PC-3 (cell line): ENCODE data around the gene ENPP3. TPM values are rescaled to one million over a fixed set of nuclear protein-coding genes. Genes with fewer than 3 reads are reported as not detected.

Experiments
- ATAC-seq: fragments of 200-7000 bp; cut with Tn5 transposase; 2 replicates; pipeline ENCODE4 v1.9.1; 2020; ENCODE audit warnings: mild to moderate bottlenecking, moderate library complexity
- BruUV-seq: library from RNA; stranded (reverse); fragments of 400-500 nt; replicated peaks from 2 replicates; lab custom pipeline; 2021; lab: Mats Ljungman, UMichigan
- CTCF ChIA-PET: fragments of 300-600 bp; sonication (Branson Sonifier 250); formaldehyde crosslinking; loops from one replicate; lab custom pipeline; 2022; ENCODE audit warnings: antibody characterized with exemption; lab: Charles Lee
- POLR2A ChIA-PET: fragments of 300-600 bp; sonication (Branson Sonifier 250); formaldehyde crosslinking; loops from one replicate; lab custom pipeline; 2022; ENCODE audit warnings: antibody characterized with exemption; ENCODE audit not compliant: unreplicated experiment; lab: Charles Lee
- DNase-seq: peaks from one replicate; pipeline ENCODE4 v3.0.0-alpha.2; 2015
- H2AFZ ChIP-seq: fragments of 300-600 bp; sonication (generic); 2 replicates; pipeline ENCODE4 v1.6.0; 2016; ENCODE audit warnings: antibody characterized with exemption, low read length
- H3F3A ChIP-seq: fragments of 300-600 bp; sonication (generic); one replicate; pipeline ENCODE4 v1.6.0; 2017; ENCODE audit warnings: antibody characterized with exemption, low read length, control low read depth, mild to moderate bottlenecking; ENCODE audit not compliant: unreplicated experiment
- H3K27ac ChIP-seq: fragments of 300-600 bp; sonication (generic); 2 replicates; pipeline ENCODE4 v1.5.1; 2016; ENCODE audit warnings: mild to moderate bottlenecking, low read length
- H3K27me3 ChIP-seq: fragments of 300-600 bp; sonication (generic); 2 replicates; pipeline ENCODE4 v1.6.1; 2016; ENCODE audit warnings: low read length, mixed read lengths
- H3K36me3 ChIP-seq: fragments of 300-600 bp; sonication (generic); 2 replicates; pipeline ENCODE4 v1.6.1; 2016; ENCODE audit warnings: low read depth, mixed run types, low read length, mixed read lengths
- H3K4me1 ChIP-seq: fragments of 300-600 bp; sonication (generic); 2 replicates; pipeline ENCODE4 v1.5.1; 2016; ENCODE audit warnings: low read length; ENCODE audit not compliant: insufficient read depth
- H3K4me2 ChIP-seq: fragments of 300-600 bp; sonication (generic); 2 replicates; pipeline ENCODE4 v1.6.0; 2016; ENCODE audit warnings: low read length
- H3K4me3 ChIP-seq: fragments of 300-600 bp; sonication (generic); 2 replicates; pipeline ENCODE4 v1.5.1; 2016; ENCODE audit warnings: mild to moderate bottlenecking, low read length, mixed read lengths
- H3K79me2 ChIP-seq: fragments of 300-600 bp; sonication (generic); 2 replicates; pipeline ENCODE4 v1.6.1; 2017; ENCODE audit warnings: low read length, mixed read lengths
- H3K9ac ChIP-seq: fragments of 300-600 bp; sonication (generic); 2 replicates; pipeline ENCODE4 v1.6.0; 2016; ENCODE audit warnings: mild to moderate bottlenecking, low read length
- H3K9me2 ChIP-seq: fragments of 300-600 bp; sonication (generic); replicated peaks from 2 replicates; pipeline ENCODE4 v1.6.1; 2016; ENCODE audit warnings: mixed run types, low read length, mixed read lengths
- H3K9me3 ChIP-seq: fragments of 300-600 bp; sonication (generic); 2 replicates; pipeline ENCODE4 v1.6.1; 2016; ENCODE audit warnings: low read length, mixed read lengths
- H4K20me1 ChIP-seq: fragments of 300-600 bp; sonication (generic); 2 replicates; pipeline ENCODE4 v1.6.1; 2016; ENCODE audit warnings: low read length, mixed read lengths
- CTCF ChIP-seq: fragments of 300-600 bp; sonication (generic); conservative IDR thresholded peaks from 2 replicates; pipeline ENCODE4 v1.5.1; 2017; ENCODE audit warnings: antibody characterized with exemption, low read depth, mild to moderate bottlenecking, low read length
- EZH2 ChIP-seq: fragments of 300-600 bp; sonication (generic); IDR thresholded peaks from one replicate; pipeline ENCODE4 v1.6.1; 2017; ENCODE audit warnings: antibody characterized with exemption, mild to moderate bottlenecking, low read length; ENCODE audit not compliant: unreplicated experiment
- EZH2phosphoT487 ChIP-seq: fragments of 300-600 bp; sonication (generic); IDR thresholded peaks from 2 replicates; pipeline ENCODE4 v1.6.1; 2018; ENCODE audit warnings: mild to moderate bottlenecking, antibody characterized with exemption, low read length, borderline replicate concordance
- intact Hi-C: fragments of 100-400 bp; cut with micrococcal nuclease; formaldehyde crosslinking; loops from 2 replicates; pipeline ENCODE4 v1.9.0; 2023
- total RNA-seq: library from RNA; depleted of rRNA; stranded (reverse); fragments of >200 nt; gene quantifications from 2 replicates; pipeline ENCODE4 v1.2.3, GENCODE V29; 2014

Gene ENPP3
- total RNA-seq, 1 experiment from 2014 or later = 0.18 TPM

- POLR2A ChIA-PET = interaction anchor here (0.6 kb wide), 1 partner anchor 306 kb away, joined by 5 read pairs; no protein-coding TSS in a partner anchor
- no peaks in the 10 kb centered on the region for H3K36me3 ChIP-seq
- no peak overlapping the region for H3K27ac ChIP-seq
- H3K27me3 ChIP-seq = no peaks in the 10 kb centered on the region
- H3K79me2 ChIP-seq = no peaks in the 10 kb centered on the region
- no peak for ATAC-seq
- H2AFZ ChIP-seq = no peak overlapping the region
- H4K20me1 ChIP-seq = no peaks in the 10 kb centered on the region
- H3K4me3 ChIP-seq = no peak overlapping the region
- H3K9me2 ChIP-seq = no peaks in the 10 kb centered on the region
- H3F3A ChIP-seq = no peaks in the 10 kb centered on the region
- H3K9ac ChIP-seq = no peak overlapping the region
- BruUV-seq = no TSS peak
- H3K4me1 ChIP-seq = no peaks in the 10 kb centered on the region; the same call in 1 of the 2 replicates
- H3K4me2 ChIP-seq = no peak overlapping the region
- CTCF ChIA-PET = no interaction called here
- intact Hi-C loops = no loop called here
- no peak for DNase-seq
- no peaks in the 10 kb centered on the region for H3K9me3 ChIP-seq
- no peak for TF ChIP-seq EZH2
- no peak for TF ChIP-seq EZH2phosphoT487
- TF ChIP-seq CTCF = no peak
Measured at GRCh38 chr6:131766631-131767030, 129.5 kb downstream of the ENPP3 start.

GRCh38 chr6:131768964-131769363, 131.9 kb downstream of the ENPP3 start:
- Histone ChIP-seq H3F3A (no peaks in the 10 kb centered on the region), H3K27ac (no peak overlapping the region), H3K4me1 (no peaks in the 10 kb centered on the region), H3K4me2 (no peak overlapping the region), H3K36me3 (no peaks in the 10 kb centered on the region), H3K9me3 (no peaks in the 10 kb centered on the region), H3K9ac (no peak overlapping the region), H4K20me1 (no peaks in the 10 kb centered on the region), H3K9me2 (no peaks in the 10 kb centered on the region), H2AFZ (no peak overlapping the region), H3K79me2 (no peaks in the 10 kb centered on the region), H3K4me3 (no peak overlapping the region), H3K27me3 (no peaks in the 10 kb centered on the region)
- intact Hi-C loops = no loop called here
- ATAC-seq (no peak), DNase-seq (no peak)
- POLR2A ChIA-PET = interaction anchor here (0.7 kb wide), 1 partner anchor 114 kb away, joined by 3 read pairs; no protein-coding TSS in a partner anchor
- BruUV-seq = no TSS peak
- TF ChIP-seq EZH2 (no peak), EZH2phosphoT487 (no peak), CTCF (no peak)
- CTCF ChIA-PET = no interaction called here

GRCh38 chr6:131769385-131770141, 132.5 kb downstream of the ENPP3 start:
- intact Hi-C loops = no loop called here
- TF ChIP-seq CTCF (no peak), EZH2phosphoT487 (no peak), EZH2 (no peak)
- Histone ChIP-seq H3K4me1 (no peaks in the 10 kb centered on the region), H3K4me3 (no peak overlapping the region), H2AFZ (no peak overlapping the region), H3K9me2 (no peaks in the 10 kb centered on the region), H3K79me2 (no peaks in the 10 kb centered on the region), H3K27me3 (no peaks in the 10 kb centered on the region), H4K20me1 (no peaks in the 10 kb centered on the region), H3K27ac (no peak overlapping the region), H3F3A (no peaks in the 10 kb centered on the region), H3K4me2 (no peak overlapping the region), H3K9me3 (no peaks in the 10 kb centered on the region), H3K36me3 (no peaks in the 10 kb centered on the region), H3K9ac (no peak overlapping the region)
- ATAC-seq = no peak
- POLR2A ChIA-PET = interaction anchor here (0.7 kb wide), 1 partner anchor 113 kb away, joined by 3 read pairs; no protein-coding TSS in a partner anchor
- DNase-seq = no peak
- CTCF ChIA-PET = no interaction called here
- BruUV-seq = no TSS peak
